H1 (cell line): ENCODE data around the gene TMCC3. TPM values are rescaled to one million over a fixed set of nuclear protein-coding genes. Genes with fewer than 3 reads are reported as not detected.
A peak's percentile ranks its signal among the peaks of the same experiment; 100 is the strongest.

Experiments
- ATF2 ChIP-seq: IDR thresholded peaks from 2 replicates; pipeline ENCODE4 v1.6.1; 2012; ENCODE audit warnings: low read length, inconsistent platforms
- ATF3 ChIP-seq: IDR thresholded peaks from 2 replicates; pipeline ENCODE4 v1.6.1; 2011; ENCODE audit warnings: low read depth, mild to moderate bottlenecking, low read length; ENCODE audit not compliant: insufficient read depth
- CBX5 ChIP-seq: fragments of 300-800, 300-1000 bp; sonication (generic); IDR thresholded peaks from 2 replicates; pipeline ENCODE4 v1.7.1; 2016; ENCODE audit warnings: antibody characterized with exemption, low read length, low read depth
- CTBP2 ChIP-seq: IDR thresholded peaks from 2 replicates; pipeline ENCODE4 v1.7.0; 2011; ENCODE audit warnings: borderline replicate concordance, mild to moderate bottlenecking, moderate library complexity, mixed read lengths, low read length; ENCODE audit not compliant: insufficient read depth, insufficient read length
- CTCF ChIP-seq, 3 experiments: IDR thresholded peaks; 1 replicate in 2 of 3; 2 replicates in 1 of 3; pipeline versions ENCODE4 v1.5.1 to v1.6.1; 2011; ENCODE audit warnings: low read length in 3 of 3, mild to moderate bottlenecking in 3 of 3, inconsistent platforms in 2 of 3, low read depth in 1 of 3, moderate library complexity in 1 of 3; ENCODE audit not compliant: insufficient read depth in 1 of 3; ENCODE audit errors: control extremely low read depth in 1 of 3
- EZH2 ChIP-seq: fragments of 200-600 bp; sonication (generic); IDR thresholded peaks from 2 replicates; pipeline ENCODE4 v1.7.1; 2012; ENCODE audit warnings: low read depth, mild to moderate bottlenecking, moderate library complexity, low read length, inconsistent platforms; ENCODE audit not compliant: severe bottlenecking
- HDAC6 ChIP-seq: IDR thresholded peaks from one replicate; pipeline ENCODE4 v1.7.1; 2012; ENCODE audit warnings: low read depth, mild to moderate bottlenecking, inconsistent platforms, low read length, moderate library complexity
- JUN ChIP-seq: IDR thresholded peaks from 2 replicates; pipeline ENCODE4 v1.6.1; 2011; ENCODE audit warnings: low read depth, mild to moderate bottlenecking, improper control_type of control experiment, low read length
- JUND ChIP-seq: IDR thresholded peaks from 2 replicates; pipeline ENCODE4 v1.6.1; 2011; ENCODE audit warnings: mild to moderate bottlenecking, improper control_type of control experiment, low read length
- NRF1 ChIP-seq: IDR thresholded peaks from 2 replicates; pipeline ENCODE4 v1.6.1; 2011; ENCODE audit warnings: mild to moderate bottlenecking, low read depth, low read length, improper control_type of control experiment
- POLR2A ChIP-seq, 2 experiments: IDR thresholded peaks; 1 replicate in 1 of 2; 2 replicates in 1 of 2; pipeline ENCODE4 v1.6.1; 2011; ENCODE audit warnings: low read depth in 2 of 2, low read length in 2 of 2, mild to moderate bottlenecking in 2 of 2; ENCODE audit errors: control extremely low read depth in 1 of 2
- RAD21 ChIP-seq, 2 experiments: IDR thresholded peaks in 1 of 2; conservative IDR thresholded peaks in 1 of 2; 2 replicates each; pipeline ENCODE4 v1.6.1; 2011; ENCODE audit warnings: low read depth in 2 of 2, low read length in 2 of 2, improper control_type of control experiment in 1 of 2, inconsistent platforms in 1 of 2, mild to moderate bottlenecking in 1 of 2, moderate library complexity in 1 of 2
- SIRT6 ChIP-seq: IDR thresholded peaks from one replicate; pipeline ENCODE4 v1.7.1; 2012; ENCODE audit warnings: low read length, inconsistent platforms
- SP4 ChIP-seq: IDR thresholded peaks from 2 replicates; pipeline ENCODE4 v1.6.1; 2012; ENCODE audit warnings: low read length, inconsistent platforms
- SUZ12 ChIP-seq: fragments of 200-600 bp; sonication (generic); IDR thresholded peaks from 2 replicates; pipeline ENCODE4 v1.6.1; 2012; ENCODE audit warnings: mild to moderate bottlenecking, inconsistent platforms, low read length, moderate library complexity, mixed read lengths
- TAF1 ChIP-seq: IDR thresholded peaks from 2 replicates; pipeline ENCODE4 v1.6.1; 2011; ENCODE audit warnings: mild to moderate bottlenecking, low read depth, low read length
- TEAD4 ChIP-seq: IDR thresholded peaks from 2 replicates; pipeline ENCODE4 v1.6.1; 2012; ENCODE audit warnings: low read depth, low read length, inconsistent platforms, mixed read lengths
- polyA plus RNA-seq, 7 experiments: library from polyadenylated mRNA; depleted of rRNA in 3 of 7; stranded (reverse) in 5 of 7; unstranded in 2 of 7; fragments of >200 nt in 5 of 7; fragments of 200-250 nt in 2 of 7; gene quantifications; 1 replicate in 5 of 7; 2 replicates in 1 of 7; 4 replicates in 1 of 7; pipeline versions ENCODE4 v1.2.1 to v1.2.3, GENCODE V29; 2011 to 2013; ENCODE audit warnings: missing spikeins in 2 of 7, mixed read lengths in 2 of 7
- total RNA-seq: library from RNA; stranded (reverse); fragmentation: NEBNext Ultra II Directional; extraction: Animal tissue kit (Norgen Biotek cat#: 25700); gene quantifications from 2 replicates; pipeline ENCODE4 v1.2.1, GENCODE V29; 2021

Gene TMCC3
- total and polyA plus RNA-seq, 2 of the 8 experiments (the other 6 are each of a cell fraction or from before 2014, with no cell fraction given), result 1.7 to 4.1 TPM

GRCh38 chr12:94545935-94546771 is 104.2 kb downstream of the TMCC3 start (continued):
- TF ChIP-seq ATF2, result no peak
- TF ChIP-seq POLR2A (IDR thresholded peaks at IDR 0.05; ENCODE audit: control extremely low read depth in 1 of 2, low read depth in 2 of 2, low read length in 2 of 2), result no peak
- TF ChIP-seq TEAD4, result no peak
- TF ChIP-seq ATF3, result no peak
- TF ChIP-seq JUN, result no peak
- TF ChIP-seq HDAC6, result no peak
- TF ChIP-seq SIRT6, result no peak
- no peak for TF ChIP-seq TAF1
- TF ChIP-seq JUND, result no peak
- TF ChIP-seq CTBP2, result no peak
- TF ChIP-seq CBX5, result no peak
- peak; percentile 61 to 95 (median 92) for TF ChIP-seq CTCF (IDR thresholded peaks at IDR 0.05; ENCODE audit: control extremely low read depth in 1 of 3, insufficient read depth in 1 of 3, low read depth in 1 of 3, low read length in 3 of 3)
- TF ChIP-seq SUZ12, result no peak
- TF ChIP-seq SP4, result no peak
- TF ChIP-seq EZH2, result no peak
- TF ChIP-seq RAD21 (IDR thresholded peaks at IDR 0.05 in 1 of 2, conservative IDR thresholded peaks at IDR 0.05 in 1 of 2; ENCODE audit: low read depth in 2 of 2, low read length in 2 of 2), result peak; percentile 98 to 99
- TF ChIP-seq NRF1, result no peak
